Motor neuron (in vitro differentiated cells): ENCODE data around the gene RAB23. TPM values are rescaled to one million over a fixed set of nuclear protein-coding genes. Genes with fewer than 3 reads are reported as not detected.

Experiments used
- ATAC-seq, 8 experiments: fragments of 200-7000 bp; cut with Tn5 transposase; replicated peaks in 6 of 8; 2 replicates each; pipeline ENCODE4 v1.8.0; 2021; ENCODE audit warnings: mild to moderate bottlenecking in 8 of 8, moderate library complexity in 8 of 8
- H3K27ac ChIP-seq, 2 donors: fragments of 250-450 bp; sonication (Bioruptor Pico); 2 replicates each; pipeline ENCODE4 v1.9.0; 2021; ENCODE audit warnings: antibody characterized with exemption in 2 of 2, mild to moderate bottlenecking in 2 of 2, moderate library complexity in 1 of 2
- H3K4me1 ChIP-seq, 2 donors: fragments of 250-450 bp; sonication (Bioruptor Pico); replicated peaks in 1 of 2; 2 replicates each; pipeline ENCODE4 v1.6.1; 2021; ENCODE audit warnings: antibody characterized with exemption in 2 of 2, mild to moderate bottlenecking in 2 of 2, moderate library complexity in 1 of 2
- H3K4me3 ChIP-seq, 5 donors: fragments of 250-450 bp; sonication (Bioruptor Pico); 2 replicates each; pipeline ENCODE4 v1.9.0; 2021; ENCODE audit warnings: antibody characterized with exemption in 5 of 5, mild to moderate bottlenecking in 5 of 5, moderate library complexity in 4 of 5
- WGBS, 10 experiments: fragments of 450-650 bp; shearing (Covaris generic); methylation state at CpG; one replicate each; pipeline ENCODE4 v1.0.0; 2022; 5-methylcytosine and 5-hydroxymethylcytosine counted together
- in situ Hi-C, 9 experiments: fragments of 400-800 bp; cut with MboI; loops; one replicate each; pipeline ENCODE4 v1.15.0; 2021; ENCODE audit warnings: low sequenced_read_pairs in 9 of 9, low pct_unique_long_range_greater_than_20kb in 2 of 9; ENCODE audit not compliant: unreplicated experiment in 9 of 9
- total RNA-seq, 8 experiments: library from RNA; unstranded; fragments of 300-600 nt; gene quantifications; 2 replicates each; pipeline versions ENCODE4 v1.2.3 to v1.2.4, GENCODE V29; 2022

RAB23 gene
- total RNA-seq, 8 experiments from 2014 or later = 10.3 to 41.4 (median 12.4) TPM

GRCh38 chr6:57195457-57195856 lies 26.6 kb downstream of the RAB23 start:
- Histone ChIP-seq H3K4me3 (no peak overlapping the region), H3K4me1 (no peaks in the 10 kb centered on the region), H3K27ac (no peak overlapping the region)
- in situ Hi-C loops = loop anchor here in 1 of 9 experiments (25.0 kb wide), 1 partner anchor 117 kb away; the partner anchor contains the start of gene PRIM2
- ATAC-seq = no peak
- 83 to 100% (median 86%) methylated on average over 1 to 2 of the region's 2 CpGs; no CpG with 5 or more reads in 5 of the 10 experiments for WGBS, 10 experiments

GRCh38 chr6:57193177-57193576 lies 28.9 kb downstream of the RAB23 start:
- in situ Hi-C loops = loop anchor here in 1 of 9 experiments (25.0 kb wide), 1 partner anchor 119 kb away; the partner anchor contains the start of gene PRIM2
- Histone ChIP-seq H3K27ac (no peak overlapping the region), H3K4me1 (no peaks in the 10 kb centered on the region), H3K4me3 (no peak overlapping the region)
- no peak for ATAC-seq

- Histone ChIP-seq H3K4me3 (no peak overlapping the region), H3K4me1 (no peaks in the 10 kb centered on the region), H3K27ac (no peak overlapping the region)
- ATAC-seq = peak in 2 of 8 experiments; percentile 40 to 51
- 69 to 96% (median 78%) methylated on average over 2 of the region's 2 CpGs; no CpG with 5 or more reads in 2 of the 10 experiments for WGBS, 10 experiments
- in situ Hi-C loops = loop anchor here in 1 of 9 experiments (25.0 kb wide), 1 partner anchor 122 kb away; the partner anchor contains the start of gene PRIM2
These were observed 32.0 kb downstream of the RAB23 start for GRCh38 chr6:57190140-57190539.

GRCh38 chr6:57183336-57183735 lies 38.8 kb downstream of the RAB23 start:
- H3K4me1 ChIP-seq = no peaks in the 10 kb centered on the region
- in situ Hi-C loops = loop anchor here in 1 of 9 experiments (25.0 kb wide), 1 partner anchor 129 kb away; the partner anchor contains the start of gene PRIM2
- WGBS, 10 experiments = 50 to 100% (median 92%) methylated on average over 1 to 2 of the region's 2 CpGs; no CpG with 5 or more reads in 1 of the 10 experiments
- no peak for ATAC-seq
- H3K4me3 ChIP-seq = no peak overlapping the region
- no peak overlapping the region for H3K27ac ChIP-seq

- Histone ChIP-seq H3K4me1 (no peaks in the 10 kb centered on the region), H3K27ac (no peak overlapping the region), H3K4me3 (no peak overlapping the region)
- no peak for ATAC-seq
- in situ Hi-C loops = loop anchor here in 1 of 9 experiments (25.0 kb wide), 1 partner anchor 130 kb away; the partner anchor contains the start of gene PRIM2
- WGBS, 10 experiments = 43 to 100% (median 90%) methylated on average over 1 to 2 of the region's 2 CpGs; no CpG with 5 or more reads in 1 of the 10 experiments
These were observed 40.1 kb downstream of the RAB23 start for GRCh38 chr6:57182017-57182432.

- no peak overlapping the region for H3K27ac ChIP-seq
- H3K4me1 ChIP-seq = no peaks in the 10 kb centered on the region
- in situ Hi-C loops = loop anchor here in 1 of 9 experiments (25.0 kb wide), 1 partner anchor 132 kb away; the partner anchor contains the start of gene PRIM2
- no peak for ATAC-seq
- H3K4me3 ChIP-seq = no peak overlapping the region
- 75 to 100% (median 88%) methylated on average over 2 to 3 of the region's 3 CpGs for WGBS, 10 experiments
These were observed 41.5 kb downstream of the RAB23 start for GRCh38 chr6:57180596-57180995.

GRCh38 chr6:57177545-57178265 lies 44.4 kb downstream of the RAB23 start:
- in situ Hi-C loops = loop anchor here in 1 of 9 experiments (25.0 kb wide), 1 partner anchor 135 kb away; the partner anchor contains the start of gene PRIM2
- no peak overlapping the region for H3K27ac ChIP-seq
- no peak overlapping the region for H3K4me3 ChIP-seq
- peaks cover 3 to 4% of the 10 kb centered on the region in 2 donors for H3K4me1 ChIP-seq
- peak in 1 of 8 experiments; percentile 11 for ATAC-seq
- 17 to 100% (median 67%) methylated on average over 1 to 11 of the region's 11 CpGs; no CpG with 5 or more reads in 1 of the 10 experiments for WGBS, 10 experiments

- no peak overlapping the region for H3K4me3 ChIP-seq
- no peak for ATAC-seq
- H3K4me1 ChIP-seq = peaks cover 3 to 4% of the 10 kb centered on the region in 2 donors
- in situ Hi-C loops = no loop called here
- H3K27ac ChIP-seq = no peak overlapping the region
- WGBS, 10 experiments = 0 to 67% (median 39%) methylated on average over 1 to 3 of the region's 3 CpGs
These were observed 47.6 kb downstream of the RAB23 start for GRCh38 chr6:57174511-57174907.

- Histone ChIP-seq H3K27ac (no peak overlapping the region), H3K4me3 (peak overlapping the region in 4 of 5 donors; percentile 56 to 65 (median 62)), H3K4me1 (peaks cover 3 to 4% of the 10 kb centered on the region in 2 donors)
- 0 to 33% (median 0%) methylated on average over 1 to 5 of the region's 5 CpGs; no CpG with 5 or more reads in 3 of the 10 experiments for whole genome bisulfite sequencing, 10 experiments
- in situ Hi-C loops = no loop called here
- peak in 2 of 8 experiments; percentile 3 to 8 for ATAC-seq
These were observed 48.1 kb downstream of the RAB23 start for GRCh38 chr6:57173886-57174510.

GRCh38 chr6:57173056-57173885 lies 48.8 kb downstream of the RAB23 start:
- H3K4me3 ChIP-seq = peak overlapping the region; percentile 56 to 91 (median 63)
- peak overlapping the region in 1 of 2 donors; percentile 91 for H3K27ac ChIP-seq
- in situ Hi-C loops = no loop called here
- ATAC-seq = peak in 2 of 8 experiments; percentile 1
- H3K4me1 ChIP-seq = peaks cover 3 to 4% of the 10 kb centered on the region in 2 donors
- WGBS, 10 experiments = 0 to 13% (median 2%) methylated on average over 1 to 19 of the region's 19 CpGs

GRCh38 chr6:57172136-57173055 lies 49.7 kb downstream of the RAB23 start, which contains the start of gene BAG2:
Gene BAG2, plus strand, starts transcription at chr6:57172326. Its CDS starts 372 bp downstream, at chr6:57172698.
- Histone ChIP-seq H3K4me3 (peak within 1 kb of the TSS; percentile 56 to 91 (median 63)), H3K27ac (peak within 1 kb of the TSS; percentile 83 to 91), H3K4me1 (peaks cover 3 to 4% of the 10 kb centered on the region in 2 donors)
- peak; percentile 86 to 95 (median 92) for ATAC-seq
- WGBS, 10 experiments = 0 to 2% (median 0%) methylated on average over 2 to 9 of the region's 97 CpGs; no CpG with 5 or more reads in 5 of the 10 experiments
- in situ Hi-C loops = no loop called here
